GM23248 (cell line): ENCODE measurements around the gene FAM168B.

ENCODE experiments used
- EZH2 ChIP-seq: fragments of 200-600 bp; sonication (generic); IDR thresholded peaks from 2 replicates; pipeline ENCODE4 v1.6.1; 2018; ENCODE audit warnings: antibody characterized with exemption, mild to moderate bottlenecking; ENCODE audit not compliant: insufficient read depth, poor library complexity, severe bottlenecking
- EZH2phosphoT487 ChIP-seq: fragments of 200-600 bp; sonication (generic); IDR thresholded peaks from 2 replicates; pipeline ENCODE4 v1.6.1; 2018; ENCODE audit warnings: antibody characterized with exemption, moderate library complexity, mild to moderate bottlenecking, low read depth; ENCODE audit not compliant: insufficient read depth

GRCh38 chr2:131004446-131005209, 88.6 kb downstream of the FAM168B start:
- TF ChIP-seq EZH2, result no peak
- no peak for TF ChIP-seq EZH2phosphoT487
